ENCODE results near the gene TMEM123.
"Not testable (repeated sequence)": the region's sequence is repeated elsewhere in the genome, so short reads cannot be mapped to it uniquely, and the experiment has no call there.

The TMEM123 gene

DNA sequence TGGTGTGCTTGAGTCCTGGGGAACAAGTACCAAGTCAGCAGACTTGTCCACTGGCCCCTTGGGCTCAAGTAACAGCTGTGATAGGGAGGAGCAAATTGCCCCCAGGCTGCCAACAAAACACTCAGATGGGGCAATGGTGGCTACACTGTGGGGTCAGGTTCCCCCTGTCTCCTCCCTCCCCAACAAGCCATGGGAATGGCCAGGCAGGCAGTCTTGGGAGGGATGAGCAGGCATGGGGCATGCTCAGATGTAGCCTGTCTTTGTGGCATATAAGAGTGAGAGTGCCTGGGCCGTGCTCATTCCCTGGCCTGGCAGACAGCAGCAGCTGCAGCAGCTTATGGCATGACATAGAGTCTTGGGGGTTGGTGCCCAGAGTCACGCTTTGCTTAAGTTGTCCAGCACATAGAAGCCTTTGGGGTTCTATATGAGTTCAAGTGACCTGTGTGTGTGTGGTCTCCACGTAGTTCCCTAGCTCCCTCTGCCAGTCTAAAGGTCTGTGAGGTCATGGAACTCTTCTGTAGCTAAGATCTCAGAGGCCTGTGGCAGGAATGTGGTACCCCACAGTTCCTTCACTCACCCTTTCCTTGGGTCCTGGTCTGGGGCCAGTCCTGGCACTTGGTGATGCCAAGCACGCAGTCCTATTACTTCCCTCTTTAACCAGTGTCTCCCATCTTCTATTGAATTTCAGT, 60.9 kb downstream of the TMEM123 start:
- no peak for DNase-seq

DNA sequence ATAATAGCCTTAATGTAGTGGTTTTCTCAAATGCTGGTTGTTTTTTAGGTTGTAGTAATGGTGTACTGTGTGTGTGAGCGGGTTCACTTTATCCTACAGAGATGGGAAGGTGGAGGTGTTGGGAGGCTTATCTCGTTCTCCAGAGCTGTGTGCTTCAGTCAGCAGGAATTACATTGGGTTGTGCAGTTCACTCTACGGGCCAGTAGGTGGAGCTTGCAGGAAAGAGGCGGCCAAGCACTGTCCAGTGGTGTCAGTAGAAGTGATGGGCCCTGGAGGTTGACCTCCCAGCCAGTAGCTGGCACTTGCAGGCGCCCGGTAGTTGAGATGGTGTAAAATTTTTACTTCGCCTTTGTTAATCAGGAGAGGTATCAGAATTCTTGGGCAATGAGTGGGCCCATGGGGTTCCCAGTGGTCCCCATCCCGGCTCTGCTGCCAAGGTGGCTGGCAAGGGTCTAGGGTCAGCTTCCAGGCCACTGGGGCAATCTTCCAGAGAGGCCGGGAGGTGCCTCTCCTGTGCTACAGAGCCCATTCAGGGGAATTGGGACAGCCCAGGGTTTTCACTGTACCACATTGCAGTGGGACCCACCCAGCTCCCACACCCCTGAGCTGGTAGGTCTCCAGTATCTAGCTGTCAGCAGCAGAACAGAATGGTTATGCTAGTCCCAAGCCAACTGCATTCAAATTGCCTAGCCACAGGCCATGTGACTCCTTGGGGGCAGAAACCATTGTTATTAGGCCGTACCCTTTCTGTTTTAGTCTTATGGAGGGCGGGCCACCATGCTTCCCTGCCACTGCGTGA, 61.7 kb downstream of the TMEM123 start:
- peak; percentile 28 for DNase-seq

DNA sequence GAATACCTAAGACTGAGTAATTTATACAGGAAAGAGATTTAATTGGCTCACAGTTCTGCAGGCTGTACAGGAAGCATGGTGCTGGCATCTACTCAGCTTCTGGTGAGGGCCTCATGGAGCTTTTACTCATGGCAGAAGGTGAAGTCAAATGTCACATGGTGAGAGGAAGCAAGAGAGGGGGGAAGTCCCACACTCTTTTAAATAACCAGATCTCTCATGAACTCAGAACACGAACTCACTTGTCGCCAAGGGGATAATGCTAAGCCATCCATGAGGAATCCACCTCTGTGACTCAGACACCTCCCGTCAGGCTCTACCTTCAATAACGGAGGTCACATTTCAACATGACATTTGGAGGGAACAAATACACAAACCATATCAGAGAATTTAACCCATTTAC, 63.3 kb downstream of the TMEM123 start:
- no peak for DNase-seq

DNA sequence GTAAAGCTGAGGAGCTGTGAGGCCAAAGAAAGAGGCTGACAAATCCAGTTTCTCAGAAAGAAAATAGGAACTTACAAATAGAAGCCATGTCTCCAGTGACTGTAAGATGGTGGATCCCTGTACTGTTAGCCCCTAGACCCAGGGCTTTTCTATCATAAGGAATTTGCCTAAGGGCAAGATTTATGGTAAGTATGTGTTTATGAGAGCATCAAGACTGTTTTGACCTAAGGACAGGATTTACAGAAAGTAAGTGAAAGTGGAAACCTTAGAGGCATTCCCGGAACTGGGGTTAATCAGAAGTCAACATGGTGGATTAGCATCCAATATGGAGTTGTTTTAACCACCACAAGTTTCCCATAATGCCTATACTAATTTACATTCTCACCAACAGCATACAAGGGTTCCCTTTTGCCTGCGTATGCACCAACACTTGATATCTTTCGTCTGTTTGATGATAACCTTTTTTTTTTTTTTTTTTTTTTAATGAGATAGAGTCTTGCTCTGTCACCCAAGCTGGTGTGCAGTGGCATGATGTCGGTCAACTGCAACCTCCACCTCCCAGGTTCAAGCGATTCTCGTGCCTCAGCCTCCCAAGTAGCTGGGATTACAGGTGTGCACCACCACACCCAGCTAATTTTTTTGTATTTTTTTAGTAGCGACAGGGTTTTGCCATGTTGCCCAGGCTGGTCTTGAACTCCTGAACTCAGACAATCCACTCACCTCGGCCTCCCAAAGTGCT, 65.4 kb downstream of the TMEM123 start:
- DNase-seq: no peak

DNA sequence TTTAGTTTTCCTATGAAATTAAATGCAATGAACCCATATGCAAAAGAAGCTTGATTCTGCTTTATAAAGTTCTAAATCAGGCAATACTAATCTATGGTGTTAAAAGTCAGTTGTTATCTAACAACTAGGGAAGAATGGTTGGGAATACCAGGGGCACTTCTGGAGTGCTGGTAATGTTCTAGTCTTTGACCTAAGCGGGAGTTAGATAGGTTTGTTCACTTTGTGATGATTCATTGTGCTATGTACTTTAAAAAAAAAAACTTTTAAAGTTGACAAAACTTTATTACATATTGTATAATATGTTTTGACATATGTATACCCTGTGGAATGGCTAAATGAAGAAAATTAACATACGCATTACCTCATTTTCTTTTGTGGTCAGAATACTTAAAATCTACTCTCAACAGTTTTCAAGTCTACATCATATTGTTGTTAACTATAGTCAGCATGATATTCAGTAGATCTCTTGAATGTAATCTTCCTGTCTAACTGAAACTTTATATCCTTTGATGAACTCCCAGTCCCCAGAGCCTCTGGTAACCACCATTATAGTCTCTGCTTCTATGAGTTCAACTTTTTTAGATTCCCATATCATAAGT, 66.3 kb downstream of the TMEM123 start:
- DNase-seq: no peak

DNA sequence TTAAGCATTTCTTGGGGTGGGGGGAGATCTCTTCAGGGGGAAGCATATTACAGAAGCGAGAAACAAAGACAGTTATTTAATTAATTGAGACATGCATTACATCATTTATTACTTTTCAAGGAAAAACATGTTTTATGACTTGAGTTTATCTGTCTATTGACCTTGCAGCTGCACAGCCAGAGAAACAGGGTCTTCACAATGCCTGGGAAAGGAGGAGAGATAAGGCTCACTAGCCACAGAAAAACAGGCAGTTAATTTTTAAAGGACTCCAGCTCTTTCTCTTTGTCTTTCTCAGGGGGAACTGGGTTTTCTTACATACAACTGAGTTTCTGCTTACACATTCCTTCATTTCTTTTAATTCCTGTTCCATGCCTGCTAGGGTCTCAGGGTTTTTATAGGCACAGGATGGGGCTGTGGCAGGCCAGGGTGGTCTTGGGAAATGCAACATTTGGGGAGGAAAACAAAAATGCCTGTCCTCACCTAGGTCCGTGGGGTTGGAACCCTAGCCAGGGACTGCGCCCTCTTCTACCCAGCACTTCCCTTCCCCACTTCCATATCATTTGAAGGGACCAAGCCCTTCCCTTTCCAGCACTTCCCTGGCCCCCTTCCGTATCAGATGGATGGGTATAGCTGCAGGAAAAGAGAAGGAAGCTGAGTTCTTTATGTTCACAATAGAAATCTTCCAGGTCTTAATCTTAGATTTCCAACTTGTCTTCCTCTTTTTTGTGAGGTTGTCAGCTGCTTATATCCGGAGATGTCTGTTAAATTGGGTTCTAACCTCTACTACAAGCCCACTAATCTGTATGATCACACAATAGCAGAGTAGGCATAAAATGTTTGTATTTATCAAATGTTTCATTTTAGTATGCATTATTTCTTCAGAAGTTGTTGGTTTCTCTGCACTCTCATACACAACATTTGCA, 67.2 kb downstream of the TMEM123 start:
- DNase-seq: no peak

DNA sequence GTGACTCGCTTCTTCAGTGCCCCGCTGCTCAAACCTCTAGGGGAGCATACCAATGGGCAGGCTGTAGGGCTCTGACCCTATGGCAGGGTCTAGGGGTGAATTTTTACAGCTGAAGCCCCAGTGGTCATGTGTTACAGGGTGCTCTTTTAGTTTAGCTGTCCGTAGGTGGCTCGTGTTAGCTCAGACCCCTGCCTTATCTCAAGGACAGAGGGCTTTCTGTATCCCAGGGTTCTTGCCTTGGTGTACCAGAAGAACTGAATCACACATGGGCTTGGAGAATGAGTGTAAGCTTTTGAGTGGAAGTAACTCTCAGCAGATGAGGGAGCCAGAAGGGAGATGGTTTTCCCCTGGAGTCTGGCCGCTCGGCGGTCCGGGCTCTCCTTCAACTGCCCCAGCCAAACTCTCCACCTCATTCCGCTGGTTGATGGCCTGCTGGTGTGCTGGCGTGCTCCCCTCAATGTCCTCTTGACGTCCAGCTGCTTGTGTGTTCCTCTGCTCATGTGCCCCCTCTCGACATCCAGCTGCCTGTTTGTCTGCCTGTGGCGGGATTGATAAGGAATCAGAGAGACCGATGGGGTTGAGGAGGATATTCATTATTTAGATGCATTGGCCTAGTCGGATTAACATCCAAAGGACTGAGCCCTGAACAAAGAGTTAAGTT, 68.0 kb downstream of the TMEM123 start:
- DNase-seq: no peak

DNA sequence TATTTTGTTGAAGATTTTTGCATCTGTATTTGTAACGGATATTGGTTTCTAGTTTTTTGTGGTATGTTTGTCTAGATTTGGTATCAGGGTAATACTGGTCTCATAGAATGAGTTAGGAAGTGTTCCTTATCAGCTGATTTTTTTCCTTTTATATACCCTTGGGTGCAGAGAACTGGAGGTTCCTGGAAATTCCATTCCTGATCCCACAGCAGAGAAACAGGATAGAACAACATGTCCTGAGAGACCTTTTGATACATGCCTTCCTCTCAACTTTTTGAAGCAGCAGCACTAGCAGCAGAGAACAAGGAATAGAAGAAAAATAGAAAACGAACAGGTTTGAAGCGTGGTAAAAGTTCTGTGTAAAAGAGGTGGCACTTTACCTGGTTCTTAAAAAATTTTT, 68.7 kb downstream of the TMEM123 start:
- no peak for DNase-seq

DNA sequence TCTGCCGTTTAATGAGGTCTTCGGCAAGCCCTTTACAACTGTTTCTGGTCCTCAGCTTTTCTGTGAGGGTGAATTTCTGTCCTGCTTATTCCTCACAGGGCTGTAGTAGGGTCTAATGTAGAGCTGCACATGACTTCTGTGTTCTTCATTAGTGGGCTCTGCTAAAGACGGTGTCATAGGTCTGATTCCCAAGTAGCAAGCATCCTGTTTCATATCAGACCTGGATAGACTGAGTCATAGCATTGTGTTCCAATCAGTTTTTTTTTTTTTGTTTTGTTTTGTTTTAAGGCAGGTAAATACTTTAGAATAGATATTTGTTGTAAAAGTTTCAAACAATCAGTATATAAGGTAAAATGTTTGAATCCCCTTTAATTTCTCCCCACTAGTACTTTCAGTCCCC, 70.2 kb downstream of the TMEM123 start:
- DNase-seq: no peak

DNA sequence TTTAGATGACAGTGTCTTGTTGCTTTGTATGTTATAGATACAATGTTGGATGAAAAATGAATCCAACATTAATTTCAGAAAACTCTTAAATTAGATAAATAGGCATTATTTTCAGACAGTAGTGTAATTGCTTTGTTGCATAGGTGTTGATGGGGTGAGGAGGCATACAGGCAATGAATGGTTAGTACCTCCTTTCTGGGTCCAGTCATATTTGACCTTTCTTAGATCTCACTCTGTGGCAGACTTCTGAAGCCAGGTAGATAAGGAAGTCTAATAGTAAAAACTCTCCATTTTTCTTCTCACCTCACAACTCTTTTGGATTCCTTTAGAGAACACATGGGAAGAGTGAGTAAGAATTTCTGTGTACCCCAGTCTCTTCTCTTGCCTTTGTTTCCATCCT, 73.7 kb downstream of the TMEM123 start:
- DNase-seq: no peak

DNA sequence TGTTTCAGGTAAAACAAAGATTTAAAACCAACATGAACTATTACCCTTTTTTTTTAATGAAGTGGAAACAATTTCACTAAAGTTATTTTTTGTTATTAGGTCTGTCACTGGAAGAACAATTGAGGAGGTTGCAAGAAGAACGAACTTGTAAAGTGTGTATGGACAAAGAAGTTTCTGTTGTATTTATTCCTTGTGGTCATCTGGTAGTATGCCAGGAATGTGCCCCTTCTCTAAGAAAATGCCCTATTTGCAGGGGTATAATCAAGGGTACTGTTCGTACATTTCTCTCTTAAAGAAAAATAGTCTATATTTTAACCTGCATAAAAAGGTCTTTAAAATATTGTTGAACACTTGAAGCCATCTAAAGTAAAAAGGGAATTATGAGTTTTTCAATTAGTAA, 74.7 kb downstream of the TMEM123 start:
- no peak for DNase-seq

DNA sequence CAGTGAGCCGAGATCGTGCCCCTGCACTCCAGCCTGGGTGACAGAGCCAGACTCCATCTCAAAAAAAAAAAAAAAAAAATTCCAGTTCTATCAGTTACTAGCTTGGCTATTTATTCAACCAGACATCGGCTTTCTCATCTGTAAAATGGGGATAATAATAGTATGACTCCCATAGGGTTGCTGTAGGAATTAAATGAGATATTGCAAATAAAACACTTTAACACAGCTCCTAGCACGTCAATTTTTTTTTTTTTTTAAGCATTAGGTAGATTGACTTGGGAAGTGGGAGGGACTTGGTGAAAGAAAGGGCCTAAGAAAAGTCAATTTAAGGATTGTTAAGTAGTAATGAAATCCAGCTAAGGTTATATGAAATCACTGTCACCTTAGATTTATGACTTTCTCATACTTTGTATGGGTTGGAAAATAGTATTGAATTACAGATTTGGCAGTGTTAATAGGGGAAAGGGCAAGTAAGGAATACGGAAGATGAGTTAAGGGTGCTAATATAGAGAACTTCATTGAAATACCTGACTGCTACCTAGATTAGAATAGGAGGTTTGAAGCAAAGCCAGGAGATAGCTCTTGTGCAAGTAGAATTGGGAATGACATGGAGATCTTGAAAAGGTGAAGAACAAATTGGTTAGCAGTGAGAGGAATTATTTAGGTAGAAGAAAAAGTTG, 76.7 kb downstream of the TMEM123 start:
- no peak for DNase-seq

DNA sequence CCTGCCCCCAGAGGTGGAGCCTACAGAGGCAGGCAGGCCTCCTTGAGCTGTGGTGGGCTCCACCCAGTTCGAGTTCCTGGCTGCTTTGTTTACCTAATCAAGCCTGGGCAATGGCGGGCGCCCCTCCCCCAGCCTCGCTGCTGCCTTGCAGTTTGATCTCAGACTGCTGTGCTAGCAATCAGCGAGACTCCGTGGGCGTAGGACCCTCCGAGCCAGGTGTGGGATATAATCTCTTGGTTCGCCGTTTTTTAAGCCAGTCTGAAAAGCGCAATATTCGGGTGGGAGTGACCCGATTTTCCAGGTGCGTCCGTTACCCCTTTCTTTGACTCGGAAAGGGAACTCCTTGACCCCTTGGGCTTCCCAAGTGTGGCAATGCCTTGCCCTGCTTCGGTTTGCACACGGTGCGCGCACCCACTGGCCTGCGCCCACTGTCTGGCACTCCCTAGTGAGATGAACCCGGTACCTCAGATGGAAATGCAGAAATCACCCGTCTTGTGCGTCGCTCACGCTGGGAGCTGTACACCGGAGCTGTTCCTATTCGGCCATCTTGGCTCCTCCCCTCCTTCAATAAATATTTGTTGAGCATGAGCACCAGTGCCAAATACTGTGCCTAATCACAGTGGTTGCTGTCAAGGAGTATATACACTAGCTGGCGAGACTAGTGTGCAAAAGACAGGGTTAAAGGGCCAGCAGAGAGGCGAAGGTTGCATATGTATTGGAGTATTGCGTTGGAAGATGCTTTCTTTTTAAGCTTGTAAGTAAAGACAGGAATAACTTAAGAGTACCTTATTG, 77.7 kb downstream of the TMEM123 start:
- DNase-seq: not testable (repeated sequence)

DNA sequence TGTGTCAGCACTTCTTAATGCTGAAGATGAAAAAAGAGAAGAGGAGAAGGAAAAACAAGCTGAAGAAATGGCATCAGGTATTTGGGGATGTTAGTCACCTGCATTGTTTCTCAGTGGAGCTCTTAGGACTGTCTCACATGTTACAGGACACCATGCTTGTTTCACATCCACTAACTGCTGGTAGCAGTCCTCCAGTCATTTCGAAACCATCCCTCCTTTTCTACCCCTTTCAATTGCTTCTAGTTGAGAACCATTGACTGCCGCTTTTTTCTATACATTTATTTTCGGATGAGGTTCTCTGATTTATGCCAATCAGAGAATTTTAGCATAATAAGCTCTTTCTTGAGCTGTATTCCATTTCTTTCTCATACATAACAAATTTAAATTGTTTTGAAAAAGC, 84.1 kb downstream of the TMEM123 start:
- no peak for DNase-seq

DNA sequence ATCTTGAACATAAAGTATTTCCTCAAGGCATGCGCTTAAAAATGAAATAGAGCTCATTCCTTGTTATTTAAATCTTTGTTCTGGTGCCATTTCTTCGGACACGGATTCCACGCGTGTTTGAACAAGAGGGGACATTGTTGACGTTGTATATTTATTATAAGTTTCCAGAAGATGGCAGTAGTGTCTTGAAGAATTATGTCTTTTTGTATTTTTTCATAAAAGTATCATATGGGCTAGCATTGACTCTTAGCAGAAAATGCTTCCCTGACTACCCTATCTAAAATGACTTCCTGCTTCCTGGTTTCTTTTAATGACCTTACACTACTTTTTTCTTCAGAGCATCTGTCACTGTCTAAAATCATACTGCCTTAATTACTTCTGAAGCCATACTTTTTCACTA, 85.2 kb downstream of the TMEM123 start:
- DNase-seq: no peak

DNA sequence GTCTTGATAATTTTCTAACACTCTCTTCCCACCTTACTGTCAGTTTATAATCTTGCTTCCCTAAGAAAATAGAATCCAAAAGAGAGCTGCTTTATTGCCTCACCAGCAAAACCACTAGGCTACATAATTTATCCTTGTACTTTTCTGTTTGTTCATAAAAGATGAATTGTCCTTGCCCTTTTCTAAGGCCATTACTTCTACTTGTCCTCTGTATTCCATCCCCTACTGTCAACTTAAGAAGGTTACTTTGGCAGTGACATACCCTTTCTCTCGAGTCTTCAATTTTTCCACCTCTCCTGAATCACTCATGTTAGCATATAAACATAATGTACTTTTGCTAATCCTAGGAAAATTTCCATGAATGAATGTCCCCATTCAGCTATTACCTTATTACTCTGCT, 87.6 kb downstream of the TMEM123 start:
- DNase-seq: no peak

DNA sequence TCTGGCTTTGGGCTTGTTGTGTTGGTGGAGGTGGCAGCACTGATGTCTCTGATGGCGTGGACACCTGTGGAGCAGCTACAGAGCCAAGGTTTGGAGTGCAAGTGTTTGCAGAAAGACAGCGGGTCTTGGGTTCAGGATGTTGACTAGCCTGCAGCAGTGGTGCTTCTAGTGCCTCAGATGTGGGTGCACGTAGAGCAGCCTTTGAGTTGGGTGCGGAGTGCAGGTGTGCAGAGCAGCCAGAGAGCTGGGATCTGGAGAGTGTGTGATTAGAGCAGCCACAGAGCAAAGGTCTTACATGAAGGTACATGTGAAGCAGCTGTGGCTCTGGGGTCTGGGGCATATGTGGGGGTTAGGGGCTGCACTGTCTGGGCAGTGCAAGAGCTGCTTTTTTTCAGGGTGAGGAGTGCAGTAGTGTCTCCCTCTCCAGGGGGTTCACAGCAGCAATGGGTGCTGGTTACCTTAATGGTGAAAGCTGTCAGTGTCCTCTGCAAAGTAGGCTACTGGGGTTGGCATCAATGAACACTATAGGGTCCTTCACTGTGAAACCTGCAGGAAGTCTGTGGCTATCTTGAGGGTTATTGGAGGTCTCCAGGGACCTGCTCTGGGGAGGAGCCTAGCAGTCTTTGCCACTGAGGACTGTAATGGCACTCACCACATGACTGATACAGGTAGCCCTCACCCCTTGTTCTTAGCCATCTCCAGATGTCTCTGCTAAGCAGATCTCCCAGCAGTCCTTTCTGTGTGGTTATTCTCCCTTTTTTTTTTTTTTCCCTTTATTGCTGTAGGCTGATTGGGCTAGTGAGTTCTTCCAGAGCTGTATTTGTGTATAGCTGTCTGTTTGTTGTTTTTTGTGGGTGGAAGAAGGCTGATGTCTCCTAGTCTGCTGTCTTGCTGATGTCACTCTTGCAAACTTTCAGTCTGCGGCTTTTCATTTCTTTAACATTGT, 91.2 kb downstream of the TMEM123 start:
- no peak for DNase-seq

DNA sequence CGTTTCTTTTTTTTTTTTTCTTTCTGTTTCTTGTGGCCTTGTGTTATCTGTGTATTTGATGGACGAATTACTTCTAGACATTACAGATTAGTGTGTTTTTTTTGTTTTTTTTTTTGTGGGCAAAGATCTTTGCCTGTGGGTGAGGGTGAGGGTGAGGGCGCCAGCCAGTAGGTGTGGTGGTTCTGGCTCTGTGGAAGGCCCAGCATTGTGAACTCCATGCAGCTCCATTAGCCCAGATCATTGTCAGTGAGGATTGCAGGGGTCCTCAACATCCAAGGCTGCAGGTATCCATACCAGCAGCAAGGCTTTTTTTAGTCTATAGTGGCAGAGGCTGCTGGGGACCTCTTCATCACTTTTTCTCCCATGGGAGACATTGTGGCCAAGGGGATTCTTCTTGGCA, 91.9 kb downstream of the TMEM123 start:
- no peak for DNase-seq

DNA sequence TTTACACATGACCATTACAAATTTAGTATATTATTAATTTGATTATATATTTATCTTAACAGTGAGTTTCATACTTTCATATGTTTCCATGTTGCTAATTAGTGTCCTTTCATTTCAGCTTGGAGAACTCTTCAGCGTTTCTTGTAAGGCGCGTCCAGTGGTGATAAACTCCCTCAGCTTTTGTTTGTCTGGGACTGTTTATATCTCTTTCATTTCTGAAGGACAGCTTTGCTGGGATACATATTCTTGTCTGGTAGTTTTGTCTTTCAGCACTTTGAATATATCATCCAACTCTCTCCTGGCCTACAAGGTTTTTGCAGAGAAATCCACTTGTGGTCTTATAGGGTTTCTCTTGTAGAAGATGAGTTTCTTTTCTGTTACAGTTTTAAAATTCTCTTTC, 93.2 kb downstream of the TMEM123 start:
- no peak for DNase-seq

Data from NCI-H2029 (cell line).